K562 (cell line): ENCODE measurements around the gene GLYATL3.

Experiments used
- E2F1 ChIP-seq: sonication (generic); formaldehyde crosslinking; IDR thresholded peaks from 2 replicates; pipeline ENCODE4 v1.8.1; 2023; ENCODE audit warnings: mild to moderate bottlenecking, missing genetic modification reagents, moderate library complexity
- FOSL1 ChIP-seq: fragments of 200-800 bp; sonication (Bioruptor generic); conservative IDR thresholded peaks from 2 replicates; pipeline ENCODE4 v1.6.1; 2016; ENCODE audit warnings: missing genetic modification characterization, missing compliant biosample characterization
- NCOR1 ChIP-seq: fragments of 450-650 bp; IDR thresholded peaks from 2 replicates; pipeline ENCODE4 v1.6.1; 2016; ENCODE audit warnings: mild to moderate bottlenecking, moderate library complexity
- SP1 ChIP-seq: sonication (generic); formaldehyde crosslinking; IDR thresholded peaks from 2 replicates; pipeline ENCODE4 v1.8.1; 2022; ENCODE audit warnings: mild to moderate bottlenecking, missing genetic modification reagents
- YY1 ChIP-seq, 3 experiments: IDR thresholded peaks; 2 replicates each; pipeline ENCODE4 v1.6.1; 2011; ENCODE audit warnings: low read length in 2 of 3, mild to moderate bottlenecking in 2 of 3, moderate library complexity in 2 of 3, borderline replicate concordance in 1 of 3, control low read depth in 1 of 3, low read depth in 1 of 3; ENCODE audit not compliant: insufficient read depth in 3 of 3, insufficient replicate concordance in 2 of 3, control insufficient read depth in 1 of 3, insufficient read length in 1 of 3; ENCODE audit errors: extremely low read depth in 1 of 3
- TF ChIP-seq, protein P1 (sequence below): sonication (generic); formaldehyde crosslinking; IDR thresholded peaks from 2 replicates; pipeline ENCODE4 v1.5.0; 2020; ENCODE audit warnings: missing genetic modification reagents
- TF ChIP-seq, protein P2 (sequence below), 3 experiments: IDR thresholded peaks in 2 of 3; conservative IDR thresholded peaks in 1 of 3; 2 replicates each; pipeline ENCODE4 v1.5.1; 2011 to 2012; ENCODE audit warnings: low read length in 3 of 3, mild to moderate bottlenecking in 3 of 3, control low read depth in 2 of 3, improper control_type of control experiment in 1 of 3, inconsistent platforms in 1 of 3, low read depth in 1 of 3, mixed read lengths in 1 of 3, moderate library complexity in 1 of 3; ENCODE audit not compliant: insufficient read depth in 2 of 3

DNA sequence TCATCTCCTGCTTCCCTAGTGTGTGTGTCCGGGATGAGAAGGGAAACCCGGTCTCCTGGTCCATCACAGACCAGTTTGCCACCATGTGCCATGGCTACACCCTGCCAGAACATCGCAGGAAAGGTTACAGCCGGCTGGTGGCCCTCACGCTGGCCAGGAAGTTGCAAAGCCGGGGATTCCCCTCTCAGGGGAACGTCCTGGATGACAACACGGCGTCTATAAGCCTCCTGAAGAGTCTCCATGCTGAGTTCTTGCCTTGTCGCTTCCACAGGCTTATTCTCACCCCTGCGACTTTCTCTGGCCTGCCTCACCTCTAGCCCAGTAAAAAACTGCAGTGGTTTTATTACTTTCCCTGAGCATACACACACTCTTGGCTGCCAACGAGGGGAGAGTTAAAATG, 26.9 kb downstream of the GLYATL3 start:
- TF ChIP-seq, protein P1, sequence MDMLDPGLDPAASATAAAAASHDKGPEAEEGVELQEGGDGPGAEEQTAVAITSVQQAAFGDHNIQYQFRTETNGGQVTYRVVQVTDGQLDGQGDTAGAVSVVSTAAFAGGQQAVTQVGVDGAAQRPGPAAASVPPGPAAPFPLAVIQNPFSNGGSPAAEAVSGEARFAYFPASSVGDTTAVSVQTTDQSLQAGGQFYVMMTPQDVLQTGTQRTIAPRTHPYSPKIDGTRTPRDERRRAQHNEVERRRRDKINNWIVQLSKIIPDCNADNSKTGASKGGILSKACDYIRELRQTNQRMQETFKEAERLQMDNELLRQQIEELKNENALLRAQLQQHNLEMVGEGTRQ (CRISPR knock-in tag): no peak
- no peak for TF ChIP-seq SP1 (CRISPR knock-in tag)
- no peak for TF ChIP-seq E2F1 (CRISPR knock-in tag)
- no peak for TF ChIP-seq FOSL1 (tag)
- TF ChIP-seq, protein P2, sequence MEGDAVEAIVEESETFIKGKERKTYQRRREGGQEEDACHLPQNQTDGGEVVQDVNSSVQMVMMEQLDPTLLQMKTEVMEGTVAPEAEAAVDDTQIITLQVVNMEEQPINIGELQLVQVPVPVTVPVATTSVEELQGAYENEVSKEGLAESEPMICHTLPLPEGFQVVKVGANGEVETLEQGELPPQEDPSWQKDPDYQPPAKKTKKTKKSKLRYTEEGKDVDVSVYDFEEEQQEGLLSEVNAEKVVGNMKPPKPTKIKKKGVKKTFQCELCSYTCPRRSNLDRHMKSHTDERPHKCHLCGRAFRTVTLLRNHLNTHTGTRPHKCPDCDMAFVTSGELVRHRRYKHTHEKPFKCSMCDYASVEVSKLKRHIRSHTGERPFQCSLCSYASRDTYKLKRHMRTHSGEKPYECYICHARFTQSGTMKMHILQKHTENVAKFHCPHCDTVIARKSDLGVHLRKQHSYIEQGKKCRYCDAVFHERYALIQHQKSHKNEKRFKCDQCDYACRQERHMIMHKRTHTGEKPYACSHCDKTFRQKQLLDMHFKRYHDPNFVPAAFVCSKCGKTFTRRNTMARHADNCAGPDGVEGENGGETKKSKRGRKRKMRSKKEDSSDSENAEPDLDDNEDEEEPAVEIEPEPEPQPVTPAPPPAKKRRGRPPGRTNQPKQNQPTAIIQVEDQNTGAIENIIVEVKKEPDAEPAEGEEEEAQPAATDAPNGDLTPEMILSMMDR (IDR thresholded peaks at IDR 0.05 in 2 of 3, conservative IDR thresholded peaks at IDR 0.05 in 1 of 3; ENCODE audit: insufficient read depth in 2 of 3, low read depth in 1 of 3, low read length in 3 of 3): no peak
- no peak for TF ChIP-seq YY1 (IDR thresholded peaks at IDR 0.05; ENCODE audit: borderline replicate concordance in 1 of 3, control insufficient read depth in 1 of 3, extremely low read depth in 1 of 3, insufficient read depth in 3 of 3, insufficient read length in 1 of 3, insufficient replicate concordance in 2 of 3, low read depth in 1 of 3, low read length in 2 of 3)
- no peak for TF ChIP-seq NCOR1
